Dermis microvascular lymphatic vessel endothelial cell (primary cell): ENCODE results near the gene NAV2. TPM values are rescaled to one million over a fixed set of nuclear protein-coding genes. Genes with fewer than 3 reads are reported as not detected.
A peak's percentile ranks its signal among the peaks of the same experiment; 100 is the strongest.

Source experiments
- DNase-seq, 2 donors: peaks; one replicate each; pipeline versions ENCODE4 v3.0.0 to v3.0.0-alpha.2; 2010; ENCODE audit warnings: low read depth in 2 of 2
- total RNA-seq: library from RNA; depleted of rRNA; stranded (reverse); fragments of >200 nt; gene quantifications from 2 replicates; pipeline ENCODE4 v1.2.1, GENCODE V29; 2014

NAV2 gene
- total RNA-seq, 1 donor from 2014 or later = 3.2 TPM

DNA sequence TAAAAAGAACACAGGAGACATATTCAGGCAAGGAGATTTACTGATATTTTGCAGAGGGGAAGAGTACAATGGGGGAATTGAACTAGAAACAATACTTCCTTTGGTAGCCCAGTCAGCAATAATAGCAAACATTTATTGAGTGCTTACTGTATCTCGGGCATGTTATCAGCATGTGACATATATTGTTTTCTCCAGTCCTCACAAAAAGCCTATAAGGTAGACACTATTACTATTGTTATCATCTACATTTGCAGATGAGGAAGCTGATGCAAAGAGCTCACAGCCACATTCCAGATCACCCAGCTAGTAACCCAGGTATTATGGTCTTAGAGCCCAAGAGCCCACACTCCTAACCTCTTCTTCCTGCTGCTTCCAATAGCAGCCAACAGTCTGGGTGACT lies 27.9 kb downstream of the NAV2 start:
- no peak for DNase-seq

- peak; percentile 77 to 86 for DNase-seq
Measured at GRCh38 chr11:19742588-19743292, 30.1 kb downstream of the NAV2 start.

- no peak for DNase-seq
Measured at GRCh38 chr11:19743622-19744021, 31.0 kb downstream of the NAV2 start.

DNA sequence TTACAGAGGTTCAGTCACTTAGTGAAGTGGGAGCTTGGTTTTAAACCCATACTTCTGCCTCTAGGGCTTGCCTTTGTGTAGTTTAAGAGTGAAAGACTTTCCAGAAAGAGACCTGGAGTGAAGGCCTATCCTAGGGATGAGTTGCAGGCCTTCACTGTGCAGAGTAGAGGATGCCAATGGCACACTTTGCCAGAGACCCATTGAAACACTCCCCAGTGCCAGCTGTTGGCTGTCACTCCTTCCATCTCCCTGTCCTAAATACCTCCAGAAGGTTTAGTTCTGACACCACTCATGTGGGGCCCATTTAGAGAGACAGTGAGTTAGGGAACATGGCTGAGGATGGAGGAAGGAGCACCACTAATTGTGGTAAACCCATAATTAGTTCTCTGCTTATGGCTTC lies 31.5 kb downstream of the NAV2 start:
- DNase-seq = no peak

GRCh38 chr11:19746086-19746485 lies 33.4 kb downstream of the NAV2 start:
- DNase-seq = no peak

DNA sequence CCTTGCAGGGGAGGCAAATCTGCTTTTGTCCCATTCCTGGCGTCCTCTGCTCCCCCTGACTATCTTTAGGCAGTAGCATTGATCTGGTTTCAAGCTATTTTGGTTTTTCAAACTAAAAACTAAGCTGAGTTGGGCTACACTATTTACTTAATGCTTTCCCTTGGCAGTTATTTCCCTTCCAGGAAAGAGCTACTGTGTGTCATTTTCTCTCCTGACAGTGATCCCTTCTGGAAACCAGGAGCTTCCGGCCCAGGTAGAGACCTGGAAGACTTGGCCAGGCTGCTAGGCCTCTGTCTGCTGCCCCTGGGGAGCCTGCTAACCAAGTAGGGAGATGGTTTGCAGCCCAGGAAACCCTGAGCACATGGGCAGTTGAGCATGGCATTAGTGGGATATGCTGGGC lies 35.0 kb downstream of the NAV2 start:
- DNase-seq = no peak

DNA sequence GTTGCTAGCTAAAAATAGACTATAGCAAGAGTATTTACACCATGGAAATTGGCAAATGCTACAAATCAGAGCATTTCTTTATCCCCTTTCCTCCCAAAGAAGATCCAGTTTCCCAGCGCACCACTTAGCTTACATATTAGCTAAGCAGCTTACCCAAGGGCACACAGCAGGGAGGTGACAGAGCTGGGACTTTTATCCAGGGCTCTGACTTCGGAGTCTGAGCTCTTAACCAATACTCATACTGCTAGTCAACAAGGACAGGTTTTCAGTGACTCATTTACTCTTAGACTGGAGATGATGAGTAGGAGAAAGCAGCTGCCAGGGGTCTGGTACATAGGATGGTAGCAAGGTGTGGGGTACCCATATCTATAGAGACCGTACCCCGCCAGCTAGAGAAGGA lies 38.4 kb downstream of the NAV2 start:
- no peak for DNase-seq

GRCh38 chr11:19753451-19754106 lies 40.9 kb downstream of the NAV2 start:
- no peak for DNase-seq

GRCh38 chr11:19756675-19757475 lies 44.2 kb downstream of the NAV2 start:
- no peak for DNase-seq

DNA sequence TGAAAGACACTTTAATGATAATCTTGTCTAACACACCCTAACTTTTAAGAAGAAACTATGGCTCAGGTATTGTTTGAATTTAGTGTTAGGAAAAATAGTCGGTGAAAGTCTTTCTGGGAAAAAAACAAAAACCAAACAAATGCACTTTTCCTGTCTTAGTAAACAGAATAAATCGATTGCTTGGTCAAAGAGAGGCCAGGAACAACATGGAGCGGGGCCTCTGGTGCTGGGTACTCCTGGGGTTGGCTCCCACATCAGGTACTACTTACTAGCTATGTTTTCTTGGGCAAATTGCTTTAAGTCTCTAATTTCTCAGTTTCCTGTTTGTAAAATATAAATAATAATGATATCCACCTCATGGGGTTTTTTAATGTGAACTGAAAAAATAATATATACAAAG lies 46.8 kb downstream of the NAV2 start:
- DNase-seq = no peak

DNA sequence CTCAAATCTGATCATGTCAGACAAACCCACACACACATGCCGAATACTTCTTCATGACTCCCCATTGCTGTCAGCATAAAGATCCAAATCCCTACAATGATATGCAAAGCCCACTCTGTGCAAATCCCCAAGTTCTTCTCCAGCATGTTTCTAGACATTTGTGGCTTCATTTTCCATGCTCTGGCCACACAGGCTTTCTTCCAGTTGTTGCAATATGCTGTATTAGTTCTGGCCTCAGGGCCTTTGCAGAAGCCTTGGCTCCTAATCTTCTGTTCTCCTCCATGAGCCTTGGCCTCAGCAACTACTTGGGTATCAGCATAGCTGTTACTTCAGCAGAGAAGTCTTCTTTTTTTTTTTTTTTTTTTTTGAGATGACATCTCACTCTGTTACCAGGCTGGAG lies 49.6 kb downstream of the NAV2 start:
- no peak for DNase-seq

- DNase-seq = peak in 1 of 2 donors; percentile 73
Measured at GRCh38 chr11:19763330-19763729, 50.7 kb downstream of the NAV2 start.

GRCh38 chr11:19766206-19766605 lies 53.6 kb downstream of the NAV2 start:
- peak in 1 of 2 donors; percentile 34 for DNase-seq

DNA sequence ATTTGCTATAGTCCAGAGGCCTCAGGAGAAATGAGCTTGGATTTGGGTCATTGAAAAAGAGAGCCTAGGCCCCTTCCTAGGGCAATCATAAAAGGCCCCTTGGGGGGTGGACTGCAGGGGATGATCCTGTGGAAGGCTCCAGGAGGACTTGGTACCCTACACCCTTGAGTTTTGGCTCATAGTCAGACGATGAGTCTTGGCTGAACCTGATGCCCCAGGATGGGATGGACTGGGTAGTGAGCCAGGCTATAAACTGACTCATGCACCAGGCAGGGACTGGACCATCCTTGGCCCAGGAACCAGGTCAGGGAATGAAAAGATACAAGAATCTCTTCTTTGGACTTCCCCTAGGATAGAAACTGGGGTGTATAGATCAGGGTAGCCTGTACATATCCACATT lies 54.2 kb downstream of the NAV2 start:
- DNase-seq = no peak

DNA sequence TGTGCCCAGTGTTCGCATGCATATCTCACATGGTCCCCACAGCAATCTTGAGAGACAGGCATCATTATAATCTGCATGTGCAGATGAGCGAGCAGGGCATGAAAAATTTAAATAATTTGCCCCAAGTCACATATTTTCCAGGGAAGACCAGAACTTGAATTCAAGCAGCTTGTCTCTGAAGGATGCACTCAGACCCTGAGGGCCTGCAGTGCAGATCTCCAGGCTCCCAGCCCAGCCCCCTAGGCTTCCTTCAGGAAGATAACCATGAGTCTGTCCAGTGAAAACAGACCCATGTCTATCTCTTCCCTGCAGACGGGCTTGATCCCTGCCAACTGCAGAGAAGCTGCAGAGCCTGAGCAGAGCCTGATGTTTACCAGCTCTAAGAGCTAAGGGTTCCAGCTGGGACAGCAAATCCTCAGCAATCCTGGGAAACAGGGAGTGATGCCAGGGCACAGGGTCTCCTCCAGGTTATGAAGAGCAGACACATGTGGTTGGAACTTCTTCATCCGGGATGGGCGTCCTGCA lies 55.1 kb downstream of the NAV2 start:
- peak in 1 of 2 donors; percentile 35 for DNase-seq

GRCh38 chr11:19768197-19768596 lies 55.6 kb downstream of the NAV2 start:
- DNase-seq = no peak

DNA sequence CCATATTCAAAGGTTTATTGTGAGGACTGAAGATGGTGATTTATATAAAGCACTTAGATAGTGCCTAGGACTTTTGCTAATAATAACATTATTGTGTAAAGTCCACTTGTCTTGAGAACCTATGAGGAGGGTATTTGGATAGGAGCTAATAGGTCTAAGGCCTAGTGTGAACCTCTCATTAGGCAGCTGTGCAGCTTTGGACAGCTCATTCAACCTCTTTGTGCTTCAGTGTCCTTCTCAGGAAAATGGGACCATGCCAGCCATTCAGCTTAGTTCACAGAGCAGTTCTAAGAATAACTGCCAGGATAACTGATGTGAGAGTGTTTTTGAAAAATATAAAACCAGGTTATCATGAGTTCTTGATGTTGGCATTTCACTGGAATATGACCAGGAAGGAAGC lies 56.2 kb downstream of the NAV2 start:
- DNase-seq = peak in 1 of 2 donors; percentile 19

GRCh38 chr11:19769820-19770219 lies 57.2 kb downstream of the NAV2 start:
- DNase-seq = no peak

DNA sequence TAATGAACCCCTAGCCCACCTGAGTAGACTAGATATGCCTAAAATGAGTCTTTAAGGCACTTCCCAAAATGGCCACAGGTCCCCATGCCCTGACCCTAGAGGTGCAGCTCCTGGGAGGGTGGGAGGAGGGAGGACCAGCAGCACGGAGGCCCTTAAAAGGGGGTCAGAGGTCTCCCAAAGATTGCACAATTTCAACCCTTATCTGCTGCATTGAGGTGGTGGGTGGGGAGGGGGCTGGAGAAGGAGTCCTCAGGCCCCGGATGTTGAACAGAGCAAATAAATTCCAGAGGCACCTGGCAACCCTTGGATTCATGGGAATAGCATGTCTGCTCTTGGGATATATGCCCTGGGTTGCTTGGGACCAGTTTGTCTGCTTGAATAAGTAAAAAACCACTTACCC lies 57.6 kb downstream of the NAV2 start:
- no peak for DNase-seq

DNA sequence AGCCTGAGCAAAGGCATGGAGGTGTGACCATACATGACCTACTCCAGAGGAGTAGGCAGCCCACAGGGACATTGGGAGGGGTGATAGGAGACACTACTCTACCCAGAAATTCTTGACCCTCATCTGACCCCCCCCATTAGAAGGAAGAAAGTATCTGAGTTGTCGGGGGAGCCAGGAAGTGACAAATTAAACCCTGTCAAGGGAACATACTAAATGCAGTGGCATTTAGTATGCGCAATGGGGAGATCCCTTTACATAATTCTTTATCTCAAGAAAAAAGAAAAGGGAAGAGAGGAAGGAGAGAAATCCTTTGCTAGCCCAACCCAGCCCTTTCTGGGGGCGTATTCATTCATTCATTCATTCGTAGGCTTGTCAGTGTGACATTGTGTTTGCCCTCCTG lies 58.8 kb downstream of the NAV2 start:
- DNase-seq = no peak

DNA sequence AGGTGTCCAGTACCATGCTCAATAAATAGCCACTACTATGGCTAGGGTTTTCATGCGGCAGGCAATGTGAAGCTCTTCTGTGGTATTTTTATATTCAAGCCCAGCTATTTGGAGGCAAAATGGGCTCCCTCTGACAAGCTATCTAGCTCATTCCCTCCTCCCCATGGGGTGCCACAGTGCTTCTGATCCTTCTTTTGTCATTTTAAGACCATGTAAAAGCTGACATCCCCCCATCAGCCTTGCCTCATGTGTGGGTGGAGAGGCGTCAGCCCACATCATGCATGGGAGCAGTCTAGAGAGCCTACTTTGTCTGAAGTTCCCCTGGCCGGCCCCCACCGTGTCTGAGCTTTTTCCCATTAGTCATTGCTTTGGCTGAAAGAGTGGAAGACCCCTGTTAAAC lies 59.8 kb downstream of the NAV2 start:
- DNase-seq = no peak

DNA sequence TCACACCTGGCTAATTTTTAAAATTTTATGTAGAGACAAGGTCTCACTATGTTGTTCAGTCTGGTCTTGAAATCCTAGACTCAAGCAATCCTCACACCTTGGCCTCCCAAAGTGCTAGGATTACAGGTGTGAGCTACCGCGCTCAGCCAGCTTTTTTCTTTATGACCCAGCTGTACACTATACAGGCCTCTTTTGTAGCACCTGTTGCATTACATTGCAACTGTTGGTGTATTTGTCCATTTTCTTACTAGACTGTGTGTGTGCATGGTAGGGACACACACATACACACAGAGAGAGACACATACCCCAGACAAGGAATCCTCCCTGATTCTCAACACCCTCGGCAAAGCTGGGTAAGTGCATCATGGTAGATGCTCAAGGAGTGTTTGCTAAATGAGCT lies 61.7 kb downstream of the NAV2 start:
- DNase-seq = no peak
